Psoas muscle (tissue), 8 donors: Measurements from ENCODE around the gene FBXO10. TPM values are rescaled to one million over a fixed set of nuclear protein-coding genes. Genes with fewer than 3 reads are reported as not detected.

Experiments
- ATAC-seq, 4 donors: fragments of 200-7000 bp; cut with Tn5 transposase; one replicate each; pipeline ENCODE4 v1.9.1; 2020; ENCODE audit warnings: moderate library complexity in 3 of 4, mild to moderate bottlenecking in 2 of 4
- DNase-seq, 2 donors: peaks; one replicate each; pipeline ENCODE4 v3.0.0-alpha.2; 2020
- H3K27ac ChIP-seq: fragments of 200-600 bp; one replicate; pipeline ENCODE4 v1.8.0; 2022
- H3K27me3 ChIP-seq, 3 donors: fragments of 200-600 bp in 1 of 3; one replicate each; pipeline versions ENCODE4 v1.6.1 to v1.8.0; 2013 to 2022; ENCODE audit warnings: low read length in 2 of 3, mild to moderate bottlenecking in 2 of 3, moderate library complexity in 1 of 3; ENCODE audit not compliant: insufficient read depth in 3 of 3
- H3K36me3 ChIP-seq, 2 donors: fragments of 200-600 bp in 1 of 2; one replicate each; pipeline versions ENCODE4 v1.6.1 to v1.8.0; 2013 to 2022; ENCODE audit warnings: low read depth in 1 of 2, mild to moderate bottlenecking in 1 of 2, moderate library complexity in 1 of 2; ENCODE audit not compliant: insufficient read depth in 1 of 2
- H3K4me1 ChIP-seq: fragments of 200-600 bp; one replicate; pipeline ENCODE4 v1.8.0; 2022
- H3K4me3 ChIP-seq: fragments of 200-600 bp; one replicate; pipeline ENCODE4 v1.8.0; 2022; ENCODE audit warnings: mild to moderate bottlenecking
- H3K9me3 ChIP-seq: fragments of 200-600 bp; one replicate; pipeline ENCODE4 v1.8.0; 2022
- WGBS, 3 donors: extraction: QIAGEN DNeasy Blood & Tissue Kit; methylation state at CpG; one replicate each; pipeline versions ENCODE4 v1.1.6 to v1.1.7; 2013; 5-methylcytosine and 5-hydroxymethylcytosine counted together
- intact Hi-C, 2 donors: fragments of 100-400 bp; cut with DNase I; formaldehyde crosslinking; loops; one replicate each; pipeline versions ENCODE4 v1.11.0 to v1.14.2; 2022
- polyA plus RNA-seq, 3 donors: library from polyadenylated mRNA; stranded (reverse); fragments of 200-250 nt; gene quantifications; one replicate each; pipeline ENCODE4 v1.2.3, GENCODE V29; 2013
- total RNA-seq, 4 donors: library from RNA; stranded (reverse); fragmentation: NEBNext Ultra II Directional in 2 of 4; extraction: Animal tissue kit (Norgen Biotek cat#: 25700) in 2 of 4; gene quantifications; one replicate each; pipeline versions ENCODE4 v1.2.1 to v1.2.4, GENCODE V29; 2021 to 2023
- TF ChIP-seq, protein P1 (sequence below): fragments of 200-600 bp; IDR thresholded peaks from one replicate; pipeline ENCODE4 v1.8.0; 2022; ENCODE audit warnings: antibody characterized with exemption
- donor health status: healthy with polysubstance abuse.
- donor health status: DM: no; HTN: no; CAD: no; lungs with moderate emphysema.
- donor health status: Bipolar disorder and iron deficiency.
- donor health status: healthy.
- donor health status: DM: yes; HTN: yes; CAD: no.
- donor health status: DM: no; HTN: no; CAD: no.
- donor health status: DM: no; HTN: no; CAD: no.
- donor health status: DM: yes; HTN: yes; CAD: no.

FBXO10 gene
- total and polyA plus RNA-seq, 7 donors, result 12.1 to 90.4 (median 31.7) TPM

DNA sequence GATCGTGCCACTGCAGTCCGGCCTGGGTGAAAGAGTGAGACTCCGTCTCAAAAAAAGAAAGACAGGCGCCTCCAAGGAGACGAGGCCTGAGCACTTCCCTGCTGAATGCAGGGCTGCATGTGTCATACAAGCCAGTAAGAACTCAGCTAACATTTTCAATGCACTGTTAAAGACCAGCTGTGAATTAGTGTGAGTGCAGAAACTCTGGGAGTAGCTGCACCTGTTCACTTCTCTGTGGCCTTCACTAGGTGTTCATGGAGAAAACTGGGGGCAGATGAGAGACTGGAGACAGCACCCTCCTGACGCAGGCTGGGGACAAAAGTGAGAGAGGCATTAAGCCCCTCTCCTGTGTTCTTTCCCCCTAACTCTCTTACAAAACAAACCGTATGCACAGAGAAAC is 41.8 kb downstream of the FBXO10 start:
- Histone ChIP-seq H3K4me3 (no peak overlapping the region), H3K27ac (no peak overlapping the region), H3K9me3 (no peaks in the 10 kb centered on the region), H3K27me3 (no peaks in the 10 kb centered on the region), H3K36me3 (peaks cover 6 to 90% of the 10 kb centered on the region in 2 donors), H3K4me1 (no peaks in the 10 kb centered on the region)
- DNase-seq (no peak), ATAC-seq (peak in 1 of 4 donors; percentile 28)
- intact Hi-C loops, result no loop called here
- 78 to 84% (median 79%) methylated on average over 7 of the region's 7 CpGs for WGBS, 3 donors
- TF ChIP-seq, protein P1, sequence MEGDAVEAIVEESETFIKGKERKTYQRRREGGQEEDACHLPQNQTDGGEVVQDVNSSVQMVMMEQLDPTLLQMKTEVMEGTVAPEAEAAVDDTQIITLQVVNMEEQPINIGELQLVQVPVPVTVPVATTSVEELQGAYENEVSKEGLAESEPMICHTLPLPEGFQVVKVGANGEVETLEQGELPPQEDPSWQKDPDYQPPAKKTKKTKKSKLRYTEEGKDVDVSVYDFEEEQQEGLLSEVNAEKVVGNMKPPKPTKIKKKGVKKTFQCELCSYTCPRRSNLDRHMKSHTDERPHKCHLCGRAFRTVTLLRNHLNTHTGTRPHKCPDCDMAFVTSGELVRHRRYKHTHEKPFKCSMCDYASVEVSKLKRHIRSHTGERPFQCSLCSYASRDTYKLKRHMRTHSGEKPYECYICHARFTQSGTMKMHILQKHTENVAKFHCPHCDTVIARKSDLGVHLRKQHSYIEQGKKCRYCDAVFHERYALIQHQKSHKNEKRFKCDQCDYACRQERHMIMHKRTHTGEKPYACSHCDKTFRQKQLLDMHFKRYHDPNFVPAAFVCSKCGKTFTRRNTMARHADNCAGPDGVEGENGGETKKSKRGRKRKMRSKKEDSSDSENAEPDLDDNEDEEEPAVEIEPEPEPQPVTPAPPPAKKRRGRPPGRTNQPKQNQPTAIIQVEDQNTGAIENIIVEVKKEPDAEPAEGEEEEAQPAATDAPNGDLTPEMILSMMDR, result no peak

DNA sequence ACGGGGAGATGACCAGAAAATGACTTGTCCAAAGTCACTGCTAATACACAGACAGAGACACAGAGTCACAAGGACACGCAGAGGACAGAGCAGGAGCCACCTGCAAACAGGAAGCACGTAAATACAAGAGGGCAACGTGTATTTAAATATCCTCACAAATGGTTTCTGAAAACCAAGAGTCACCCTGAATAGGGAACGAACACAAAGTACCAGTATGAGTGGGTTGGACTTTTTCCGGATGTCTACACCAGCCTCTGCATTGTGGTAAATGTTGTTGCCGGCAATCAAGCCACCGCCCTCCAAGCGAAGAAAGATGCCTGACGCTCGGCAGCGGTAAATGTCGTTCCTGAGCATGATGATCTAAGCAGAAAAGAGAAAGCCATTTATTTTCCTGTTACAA is 44.5 kb downstream of the FBXO10 start:
- peaks cover 8 to 90% of the 10 kb centered on the region in 2 donors for H3K36me3 ChIP-seq
- WGBS, 3 donors, result 93 to 95% (median 95%) methylated on average over 13 of the region's 13 CpGs

GRCh38 chr9:37528652-37529471 is 47.3 kb downstream of the FBXO10 start:
- Histone ChIP-seq H3K4me1 (peaks cover 3% of the 10 kb centered on the region), H3K27ac (no peak overlapping the region), H3K36me3 (peaks cover 10 to 92% of the 10 kb centered on the region in 2 donors), H3K27me3 (no peaks in the 10 kb centered on the region), H3K9me3 (no peaks in the 10 kb centered on the region), H3K4me3 (no peak overlapping the region)
- TF ChIP-seq, protein P1, result no peak
- no peak for DNase-seq
- ATAC-seq, result peak; percentile 55 to 75 (median 64)
- 52 to 68% (median 56%) methylated on average over 18 of the region's 18 CpGs for WGBS, 3 donors
- intact Hi-C loops, result no loop called here

More for the DNA sequence above, 44.5 kb downstream of the FBXO10 start:
- no peak overlapping the region for H3K27ac ChIP-seq
- peaks cover 3% of the 10 kb centered on the region for H3K4me1 ChIP-seq
- intact Hi-C loops, result no loop called here
- H3K9me3 ChIP-seq, result no peaks in the 10 kb centered on the region
- H3K4me3 ChIP-seq, result no peak overlapping the region
- DNase-seq, result no peak
- TF ChIP-seq, protein P1, result no peak
- H3K27me3 ChIP-seq, result no peaks in the 10 kb centered on the region
- ATAC-seq, result no peak

DNA sequence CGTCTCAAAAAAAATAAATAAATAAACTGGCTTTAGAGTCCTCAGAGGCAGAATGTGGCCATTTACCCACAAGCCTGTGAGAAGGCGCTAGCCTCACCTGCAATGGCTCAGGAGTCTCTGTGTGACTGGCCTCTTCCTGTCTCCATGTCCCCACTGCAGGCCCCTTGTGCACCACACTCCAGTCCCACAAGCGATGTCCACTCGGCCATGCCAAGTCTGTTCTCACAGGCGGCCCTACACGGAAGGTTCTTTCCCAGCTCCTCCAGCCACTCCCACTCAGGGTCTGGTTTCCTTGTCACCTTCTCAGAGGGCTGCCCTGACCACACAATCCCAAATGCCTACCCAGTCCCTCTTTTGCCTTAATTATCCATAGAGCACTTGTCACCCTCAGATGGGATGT is 52.3 kb downstream of the FBXO10 start:
- Histone ChIP-seq H3K4me3 (no peak overlapping the region), H3K27ac (no peak overlapping the region), H3K9me3 (no peaks in the 10 kb centered on the region), H3K36me3 (peaks cover 7 to 100% of the 10 kb centered on the region in 2 donors), H3K27me3 (no peaks in the 10 kb centered on the region), H3K4me1 (no peaks in the 10 kb centered on the region)
- 88 to 93% (median 89%) methylated on average over 6 of the region's 6 CpGs for WGBS, 3 donors
- intact Hi-C loops, result no loop called here
- DNase-seq (no peak), ATAC-seq (no peak)
- TF ChIP-seq, protein P1, result no peak
